Measurements from ENCODE around the gene STUB1.

- TF ChIP-seq CEBPB (IDR thresholded peaks at IDR 0.05) (no peak), REST (IDR thresholded peaks at IDR 0.05; ENCODE audit: low read depth) (no peak), RAD21 (IDR thresholded peaks at IDR 0.05; ENCODE audit: low read depth) (no peak), EP300 (IDR thresholded peaks at IDR 0.05; ENCODE audit: borderline replicate concordance) (no peak), MAX (IDR thresholded peaks at IDR 0.05) (no peak)
Observed at GRCh38 chr16:710500-711075, 30.4 kb downstream of the STUB1 start.

Data from Ishikawa (cell line).